Measurements from ENCODE around the gene CCSAP. TPM values are rescaled to one million over a fixed set of nuclear protein-coding genes. Genes with fewer than 3 reads are reported as not detected.
A peak's percentile ranks its signal among the peaks of the same experiment; 100 is the strongest.

CCSAP gene
- total RNA-seq, 1 experiment from 2014 or later = 11.1 TPM

- DNase-seq = no peak
- peaks cover 5% of the 10 kb centered on the region for H3K9me3 Mint-ChIP-seq (ENCODE audit: low read depth, unreplicated experiment)
- H3K4me1 Mint-ChIP-seq (ENCODE audit: low read depth, unreplicated experiment) = peaks cover 25% of the 10 kb centered on the region
- CTCF ChIA-PET = no interaction called here
- intact Hi-C loops (cut with micrococcal nuclease; ENCODE audit: unreplicated experiment) = no loop called here
- no peaks in the 10 kb centered on the region for H3K27me3 Mint-ChIP-seq (ENCODE audit: unreplicated experiment)
- BruUV-seq (replicated peaks) = no TSS peak
- H3K4me3 Mint-ChIP-seq (ENCODE audit: low read depth, unreplicated experiment) = no peak overlapping the region
- peaks cover 5% of the 10 kb centered on the region for H3K36me3 Mint-ChIP-seq (ENCODE audit: insufficient read depth, unreplicated experiment)
- TF ChIP-seq CTCF (IDR thresholded peaks at IDR 0.05; ENCODE audit: unreplicated experiment) = no peak
- H3K27ac Mint-ChIP-seq (ENCODE audit: unreplicated experiment) = no peak overlapping the region
These were observed 55.6 kb downstream of the CCSAP start for GRCh38 chr1:229287267-229287666.

GRCh38 chr1:229286099-229286766 lies 56.6 kb downstream of the CCSAP start:
- DNase-seq = no peak
- H3K36me3 Mint-ChIP-seq (ENCODE audit: insufficient read depth, unreplicated experiment) = peaks cover 5% of the 10 kb centered on the region
- no peak overlapping the region for H3K27ac Mint-ChIP-seq (ENCODE audit: unreplicated experiment)
- TF ChIP-seq CTCF (IDR thresholded peaks at IDR 0.05; ENCODE audit: unreplicated experiment) = no peak
- peaks cover 25% of the 10 kb centered on the region for H3K4me1 Mint-ChIP-seq (ENCODE audit: low read depth, unreplicated experiment)
- CTCF ChIA-PET = no interaction called here
- intact Hi-C loops (cut with micrococcal nuclease; ENCODE audit: unreplicated experiment) = no loop called here
- no TSS peak for BruUV-seq (replicated peaks)
- H3K27me3 Mint-ChIP-seq (ENCODE audit: unreplicated experiment) = no peaks in the 10 kb centered on the region
- H3K9me3 Mint-ChIP-seq (ENCODE audit: low read depth, unreplicated experiment) = peaks cover 5% of the 10 kb centered on the region
- H3K4me3 Mint-ChIP-seq (ENCODE audit: low read depth, unreplicated experiment) = no peak overlapping the region

GRCh38 chr1:229285440-229285839 lies 57.4 kb downstream of the CCSAP start:
- DNase-seq = no peak
- Mint-ChIP-seq H3K36me3 (ENCODE audit: insufficient read depth, unreplicated experiment) (peaks cover 3% of the 10 kb centered on the region), H3K9me3 (ENCODE audit: low read depth, unreplicated experiment) (peaks cover under 1% of the 10 kb centered on the region), H3K4me3 (ENCODE audit: low read depth, unreplicated experiment) (no peak overlapping the region), H3K27me3 (ENCODE audit: unreplicated experiment) (no peaks in the 10 kb centered on the region), H3K27ac (ENCODE audit: unreplicated experiment) (peak overlapping the region; percentile 22), H3K4me1 (ENCODE audit: low read depth, unreplicated experiment) (peaks cover 25% of the 10 kb centered on the region)
- no peak for TF ChIP-seq CTCF (IDR thresholded peaks at IDR 0.05; ENCODE audit: unreplicated experiment)
- BruUV-seq (replicated peaks) = no TSS peak
- intact Hi-C loops (cut with micrococcal nuclease; ENCODE audit: unreplicated experiment) = no loop called here
- CTCF ChIA-PET = no interaction called here

GRCh38 chr1:229284887-229285286 lies 58.0 kb downstream of the CCSAP start:
- H3K27ac Mint-ChIP-seq (ENCODE audit: unreplicated experiment) = peak overlapping the region; percentile 22
- DNase-seq = no peak
- no peaks in the 10 kb centered on the region for H3K9me3 Mint-ChIP-seq (ENCODE audit: low read depth, unreplicated experiment)
- intact Hi-C loops (cut with micrococcal nuclease; ENCODE audit: unreplicated experiment) = no loop called here
- CTCF ChIA-PET = no interaction called here
- no TSS peak for BruUV-seq (replicated peaks)
- no peak overlapping the region for H3K4me3 Mint-ChIP-seq (ENCODE audit: low read depth, unreplicated experiment)
- H3K36me3 Mint-ChIP-seq (ENCODE audit: insufficient read depth, unreplicated experiment) = no peaks in the 10 kb centered on the region
- no peak for TF ChIP-seq CTCF (IDR thresholded peaks at IDR 0.05; ENCODE audit: unreplicated experiment)
- H3K27me3 Mint-ChIP-seq (ENCODE audit: unreplicated experiment) = no peaks in the 10 kb centered on the region
- H3K4me1 Mint-ChIP-seq (ENCODE audit: low read depth, unreplicated experiment) = peaks cover 25% of the 10 kb centered on the region
